22Rv1 (cell line): Measurements from ENCODE around the gene CLN5.

Source experiments
- ZFX ChIP-seq: fragments of 450-650 bp; IDR thresholded peaks from 2 replicates; pipeline ENCODE4 v1.6.1; 2017; ENCODE audit warnings: antibody characterized with exemption, borderline replicate concordance
- TF ChIP-seq, protein P1 (sequence below): fragments of 450-650 bp; IDR thresholded peaks from 2 replicates; pipeline ENCODE4 v1.5.1; 2017; ENCODE audit warnings: mild to moderate bottlenecking

GRCh38 chr13:76982061-76982460 is 9.8 kb upstream of the CLN5 start:
- TF ChIP-seq, protein P1, sequence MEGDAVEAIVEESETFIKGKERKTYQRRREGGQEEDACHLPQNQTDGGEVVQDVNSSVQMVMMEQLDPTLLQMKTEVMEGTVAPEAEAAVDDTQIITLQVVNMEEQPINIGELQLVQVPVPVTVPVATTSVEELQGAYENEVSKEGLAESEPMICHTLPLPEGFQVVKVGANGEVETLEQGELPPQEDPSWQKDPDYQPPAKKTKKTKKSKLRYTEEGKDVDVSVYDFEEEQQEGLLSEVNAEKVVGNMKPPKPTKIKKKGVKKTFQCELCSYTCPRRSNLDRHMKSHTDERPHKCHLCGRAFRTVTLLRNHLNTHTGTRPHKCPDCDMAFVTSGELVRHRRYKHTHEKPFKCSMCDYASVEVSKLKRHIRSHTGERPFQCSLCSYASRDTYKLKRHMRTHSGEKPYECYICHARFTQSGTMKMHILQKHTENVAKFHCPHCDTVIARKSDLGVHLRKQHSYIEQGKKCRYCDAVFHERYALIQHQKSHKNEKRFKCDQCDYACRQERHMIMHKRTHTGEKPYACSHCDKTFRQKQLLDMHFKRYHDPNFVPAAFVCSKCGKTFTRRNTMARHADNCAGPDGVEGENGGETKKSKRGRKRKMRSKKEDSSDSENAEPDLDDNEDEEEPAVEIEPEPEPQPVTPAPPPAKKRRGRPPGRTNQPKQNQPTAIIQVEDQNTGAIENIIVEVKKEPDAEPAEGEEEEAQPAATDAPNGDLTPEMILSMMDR = no peak
- no peak for TF ChIP-seq ZFX
